Erythroblast (primary cell): Measurements from ENCODE around the gene SLC35F2.

Experiments
- GATA1 ChIP-seq: IDR thresholded peaks from 2 replicates; pipeline ENCODE4 v1.6.1; 2011; ENCODE audit warnings: low read depth, mild to moderate bottlenecking, control low read depth, low read length, moderate library complexity
- POLR2A ChIP-seq: IDR thresholded peaks from 2 replicates; pipeline ENCODE4 v1.6.1; 2011; ENCODE audit warnings: mild to moderate bottlenecking, low read length

DNA sequence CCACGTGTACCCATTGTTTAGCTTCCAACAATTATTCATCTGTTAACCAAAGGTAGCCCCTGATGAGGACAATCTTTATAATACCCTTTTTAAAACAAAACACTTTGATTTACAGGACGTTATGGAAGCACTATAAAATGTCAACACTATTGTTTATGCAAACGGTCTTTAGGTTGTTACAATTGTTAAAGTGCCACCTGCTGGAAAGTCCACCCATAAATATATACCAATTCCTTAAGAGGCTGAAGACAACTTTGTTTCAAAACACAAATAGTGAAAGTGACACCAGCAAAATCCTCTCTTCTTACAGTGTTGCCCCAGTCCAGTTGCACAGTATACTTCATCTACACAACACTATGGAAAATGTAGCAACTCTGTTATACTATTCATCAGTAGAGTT is 77.8 kb downstream of the SLC35F2 start:
- TF ChIP-seq POLR2A (no peak), GATA1 (no peak)
